ENCODE data around the gene ATP1A2.

Gene ATP1A2

GRCh38 chr1:160177231-160177630 is 61.7 kb downstream of the ATP1A2 start:
- H3K4me3 Mint-ChIP-seq = no peak overlapping the region
- DNase-seq (no peak), ATAC-seq (replicated peaks) (no peak)
- no peaks in the 10 kb centered on the region for H3K36me3 Mint-ChIP-seq (ENCODE audit: insufficient read depth)
- no peaks in the 10 kb centered on the region for H3K4me1 Mint-ChIP-seq (ENCODE audit: low read depth in 2 of 2)
- no peaks in the 10 kb centered on the region for H3K9me3 Mint-ChIP-seq
- H3K27me3 Mint-ChIP-seq = peaks cover 40 to 51% of the 10 kb centered on the region in 2 donors
- no peak overlapping the region for H3K27ac Mint-ChIP-seq

DNA sequence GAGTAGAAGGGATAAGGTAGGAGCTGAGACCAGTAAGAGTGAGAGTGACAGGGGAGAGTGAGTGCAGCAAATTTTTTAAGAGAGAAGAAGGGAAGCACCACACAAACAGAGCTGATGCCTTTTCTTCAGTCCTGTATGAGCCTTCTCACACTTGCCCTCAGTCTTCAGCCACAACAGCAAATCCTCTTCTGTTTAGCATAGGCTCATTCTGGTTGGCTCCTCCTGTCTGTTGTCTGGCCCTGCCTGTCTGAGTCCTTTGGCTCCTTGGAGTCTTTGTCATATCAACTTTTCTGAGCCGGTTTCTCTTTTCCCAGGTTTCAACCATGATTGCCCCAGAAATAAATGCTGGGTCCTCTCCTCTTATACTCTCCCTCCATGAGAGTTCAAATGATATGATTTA is 62.1 kb downstream of the ATP1A2 start:
- no peaks in the 10 kb centered on the region for H3K36me3 Mint-ChIP-seq (ENCODE audit: insufficient read depth)
- no peaks in the 10 kb centered on the region for H3K4me1 Mint-ChIP-seq (ENCODE audit: low read depth in 2 of 2)
- H3K27ac Mint-ChIP-seq = no peak overlapping the region
- no peaks in the 10 kb centered on the region for H3K9me3 Mint-ChIP-seq
- peaks cover 35 to 49% of the 10 kb centered on the region in 2 donors for H3K27me3 Mint-ChIP-seq
- no peak for ATAC-seq (replicated peaks)
- DNase-seq = no peak
- H3K4me3 Mint-ChIP-seq = no peak overlapping the region

- no peaks in the 10 kb centered on the region for H3K4me1 Mint-ChIP-seq (ENCODE audit: low read depth in 2 of 2)
- no peaks in the 10 kb centered on the region for H3K9me3 Mint-ChIP-seq
- no peak for ATAC-seq (replicated peaks)
- no peak for DNase-seq
- H3K27ac Mint-ChIP-seq = no peak overlapping the region
- H3K27me3 Mint-ChIP-seq = peaks cover 25 to 45% of the 10 kb centered on the region in 2 donors
- no peaks in the 10 kb centered on the region for H3K36me3 Mint-ChIP-seq (ENCODE audit: insufficient read depth)
- H3K4me3 Mint-ChIP-seq = no peak overlapping the region
These were observed 63.2 kb downstream of the ATP1A2 start for GRCh38 chr1:160178731-160179130.

DNA sequence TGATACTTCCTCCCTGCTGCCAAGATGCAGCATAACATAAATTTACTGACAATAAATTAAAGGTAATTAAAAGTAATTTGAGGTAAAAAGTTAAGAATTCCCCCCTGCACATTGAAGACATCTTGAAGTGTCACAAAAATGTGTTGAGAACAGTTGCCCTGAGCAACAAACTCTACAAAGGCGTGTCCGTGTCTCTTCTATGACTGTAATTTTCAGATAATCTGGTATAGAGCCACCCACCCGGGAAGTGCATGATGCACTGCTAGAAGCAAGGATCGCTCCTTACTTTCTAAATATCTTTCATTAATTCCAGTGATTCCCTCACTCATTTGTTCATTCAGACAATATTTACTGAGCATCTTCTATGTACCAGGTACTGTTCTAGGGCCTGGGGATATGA is 63.8 kb downstream of the ATP1A2 start:
- Mint-ChIP-seq H3K27ac (no peak overlapping the region), H3K27me3 (peaks cover 23 to 39% of the 10 kb centered on the region in 2 donors), H3K4me1 (ENCODE audit: low read depth in 2 of 2) (no peaks in the 10 kb centered on the region), H3K9me3 (no peaks in the 10 kb centered on the region), H3K36me3 (ENCODE audit: insufficient read depth) (no peaks in the 10 kb centered on the region), H3K4me3 (no peak overlapping the region)
- no peak for ATAC-seq (replicated peaks)
- DNase-seq = no peak

DNA sequence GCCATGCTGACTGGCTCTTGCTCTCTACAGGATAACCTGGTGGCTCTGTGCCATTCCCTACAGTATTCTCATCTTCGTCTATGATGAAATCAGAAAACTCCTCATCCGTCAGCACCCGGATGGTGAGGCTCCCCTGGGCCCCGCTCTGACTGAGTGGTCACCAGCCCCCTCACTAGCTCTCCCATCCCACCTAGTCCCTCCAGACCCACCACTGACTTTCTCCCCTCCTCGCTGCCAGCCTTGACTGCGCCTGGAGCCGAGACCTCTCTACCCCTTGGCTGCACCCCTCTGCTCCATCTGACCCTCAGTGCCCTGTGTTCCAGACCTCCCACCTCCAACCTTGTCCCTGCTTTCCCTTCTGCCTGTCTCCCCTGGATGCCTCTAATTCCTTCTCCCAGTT is 70.7 kb downstream of the ATP1A2 start:
- Mint-ChIP-seq H3K4me1 (ENCODE audit: low read depth in 2 of 2) (no peaks in the 10 kb centered on the region), H3K4me3 (no peak overlapping the region), H3K36me3 (ENCODE audit: insufficient read depth) (no peaks in the 10 kb centered on the region), H3K27ac (peak overlapping the region in 1 of 2 donors; percentile 33), H3K9me3 (no peaks in the 10 kb centered on the region), H3K27me3 (peaks cover 20 to 45% of the 10 kb centered on the region in 2 donors)
- DNase-seq (no peak), ATAC-seq (replicated peaks) (no peak)

GRCh38 chr1:160186729-160187128 is 71.2 kb downstream of the ATP1A2 start:
- Mint-ChIP-seq H3K9me3 (no peaks in the 10 kb centered on the region), H3K4me1 (ENCODE audit: low read depth in 2 of 2) (no peaks in the 10 kb centered on the region), H3K4me3 (no peak overlapping the region), H3K27ac (peak overlapping the region in 1 of 2 donors; percentile 33), H3K36me3 (ENCODE audit: insufficient read depth) (no peaks in the 10 kb centered on the region), H3K27me3 (peaks cover 17 to 41% of the 10 kb centered on the region in 2 donors)
- ATAC-seq (replicated peaks) (no peak), DNase-seq (no peak)

DNA sequence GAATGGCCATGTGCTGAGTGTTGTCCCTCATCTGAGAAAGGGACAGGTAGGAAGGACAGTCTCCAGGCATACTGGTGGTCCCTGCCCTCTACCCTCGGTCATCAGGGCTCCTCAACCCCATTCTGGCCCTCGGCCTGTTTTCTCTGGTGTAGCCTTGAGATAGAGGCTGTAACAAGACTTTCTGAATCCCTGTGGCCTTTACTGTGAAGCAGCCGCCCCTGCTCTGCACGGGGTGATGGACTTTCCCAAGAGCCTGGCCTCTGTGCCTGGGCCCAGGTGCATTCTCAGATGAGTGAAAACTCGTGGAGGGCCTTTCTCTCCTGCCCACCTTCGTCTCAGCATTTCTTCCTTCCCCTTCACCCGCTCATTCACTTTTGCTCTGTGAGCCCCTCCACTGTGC is 71.8 kb downstream of the ATP1A2 start:
- peaks cover 13 to 35% of the 10 kb centered on the region in 2 donors for H3K27me3 Mint-ChIP-seq
- ATAC-seq (replicated peaks) = no peak
- no peak for DNase-seq
- H3K27ac Mint-ChIP-seq = no peak overlapping the region
- no peaks in the 10 kb centered on the region for H3K4me1 Mint-ChIP-seq (ENCODE audit: low read depth in 2 of 2)
- no peaks in the 10 kb centered on the region for H3K36me3 Mint-ChIP-seq (ENCODE audit: insufficient read depth)
- no peak overlapping the region for H3K4me3 Mint-ChIP-seq
- H3K9me3 Mint-ChIP-seq = no peaks in the 10 kb centered on the region

DNA sequence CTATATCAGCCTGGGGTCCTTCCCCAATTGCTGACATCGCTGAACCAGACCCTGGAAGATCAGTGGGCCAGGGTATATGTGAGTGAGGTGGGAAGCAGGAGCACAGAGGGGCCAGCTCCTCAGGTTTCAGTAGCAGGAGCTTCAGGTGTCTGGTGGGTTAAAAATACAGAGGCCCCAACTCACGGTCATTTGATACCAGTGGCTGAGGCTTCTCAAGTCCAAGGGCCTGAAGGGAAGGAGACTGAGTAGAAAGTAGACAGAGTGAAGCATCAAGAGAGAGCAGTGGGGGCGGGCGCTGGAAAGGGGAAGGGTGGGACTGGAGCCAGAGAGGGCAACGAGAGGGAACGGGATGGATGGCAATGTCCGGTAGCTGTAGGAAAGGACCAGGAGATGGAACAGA is 72.8 kb downstream of the ATP1A2 start:
- no peaks in the 10 kb centered on the region for H3K36me3 Mint-ChIP-seq (ENCODE audit: insufficient read depth)
- H3K27me3 Mint-ChIP-seq = peaks cover 13 to 27% of the 10 kb centered on the region in 2 donors
- no peak overlapping the region for H3K27ac Mint-ChIP-seq
- ATAC-seq (replicated peaks) (no peak), DNase-seq (no peak)
- no peak overlapping the region for H3K4me3 Mint-ChIP-seq
- H3K4me1 Mint-ChIP-seq (ENCODE audit: low read depth in 2 of 2) = no peaks in the 10 kb centered on the region
- H3K9me3 Mint-ChIP-seq = no peaks in the 10 kb centered on the region

DNA sequence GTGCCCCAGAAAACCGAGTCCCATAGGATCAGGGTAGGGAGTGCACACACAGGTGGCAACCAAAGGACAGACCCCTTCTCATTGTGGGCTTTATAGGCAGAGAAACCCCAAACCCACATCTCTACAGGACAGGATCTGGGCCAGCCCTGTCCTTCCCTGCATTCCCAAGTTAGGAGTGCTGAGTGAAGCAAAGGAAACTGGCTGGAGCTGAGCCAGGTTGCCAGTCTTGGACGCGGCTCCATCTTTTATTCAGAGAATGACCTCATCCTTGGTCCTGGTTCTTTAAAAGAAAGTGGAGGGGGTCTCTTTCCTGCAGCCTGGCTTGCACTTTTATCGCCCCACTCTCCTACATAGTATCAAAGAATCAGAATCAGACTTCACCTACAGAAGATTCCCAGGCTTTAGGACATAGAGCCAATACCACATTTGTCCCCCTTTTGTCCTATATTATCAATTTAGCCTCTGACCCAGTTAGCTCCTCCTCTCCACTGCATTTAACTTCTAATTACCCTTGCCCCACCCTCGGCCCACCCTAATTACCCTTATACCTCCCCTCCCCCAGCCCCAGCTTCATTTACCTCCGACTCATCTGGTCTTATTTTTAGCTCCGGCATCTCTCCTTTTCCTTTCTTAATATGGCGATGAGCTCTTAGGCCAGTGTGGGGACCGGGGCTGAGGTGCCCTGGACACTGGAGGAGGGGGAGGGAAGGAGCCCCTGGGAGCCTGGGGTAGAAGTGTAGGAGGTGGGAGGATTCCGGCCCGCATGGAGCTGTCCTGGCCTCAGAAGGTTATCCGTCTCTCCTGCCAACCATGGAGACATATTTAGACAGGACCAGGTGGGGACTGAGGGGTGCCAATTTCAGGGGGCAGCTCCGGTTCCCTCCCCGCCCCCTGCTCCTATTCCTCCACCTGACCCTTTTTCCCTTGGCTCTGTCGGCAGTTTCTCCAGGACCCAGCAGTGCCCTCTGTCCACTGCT is 74.4 kb downstream of the ATP1A2 start, which contains the start of gene CASQ1:
Gene CASQ1 (plus strand): TSS at position 927 of the 977 bp plus-strand sequence. CDS start 177 bp downstream, outside the sequence.
- Mint-ChIP-seq H3K27me3 (peaks cover 13 to 27% of the 10 kb centered on the region in 2 donors), H3K9me3 (no peaks in the 10 kb centered on the region), H3K4me3 (no peak within 1 kb of the TSS), H3K36me3 (ENCODE audit: insufficient read depth) (no peaks in the 10 kb centered on the region), H3K27ac (no peak within 1 kb of the TSS), H3K4me1 (ENCODE audit: low read depth in 2 of 2) (no peaks in the 10 kb centered on the region)
- no peak for ATAC-seq (replicated peaks)
- DNase-seq = no peak

- ATAC-seq (replicated peaks) (no peak), DNase-seq (no peak)
- Mint-ChIP-seq H3K27ac (no peak overlapping the region), H3K27me3 (peaks cover 7 to 16% of the 10 kb centered on the region in 2 donors), H3K9me3 (no peaks in the 10 kb centered on the region), H3K4me1 (ENCODE audit: low read depth in 2 of 2) (no peaks in the 10 kb centered on the region), H3K4me3 (no peak overlapping the region), H3K36me3 (ENCODE audit: insufficient read depth) (no peaks in the 10 kb centered on the region)
These were observed 76.2 kb downstream of the ATP1A2 start for GRCh38 chr1:160191756-160192155.

GRCh38 chr1:160192234-160192633 is 76.7 kb downstream of the ATP1A2 start:
- Mint-ChIP-seq H3K27ac (no peak overlapping the region), H3K27me3 (peaks cover 4 to 12% of the 10 kb centered on the region in 2 donors), H3K4me3 (no peak overlapping the region), H3K4me1 (ENCODE audit: low read depth in 2 of 2) (no peaks in the 10 kb centered on the region), H3K9me3 (no peaks in the 10 kb centered on the region), H3K36me3 (ENCODE audit: insufficient read depth) (no peaks in the 10 kb centered on the region)
- ATAC-seq (replicated peaks) (no peak), DNase-seq (no peak)

All from effector memory CD8-positive, alpha-beta T cell (primary cell).